ENCODE measurements around the gene PCNX1. TPM values are rescaled to one million over a fixed set of nuclear protein-coding genes. Genes with fewer than 3 reads are reported as not detected.

The PCNX1 gene
- total RNA-seq, 1 experiment from 2014 or later = 48.0 TPM

DNA sequence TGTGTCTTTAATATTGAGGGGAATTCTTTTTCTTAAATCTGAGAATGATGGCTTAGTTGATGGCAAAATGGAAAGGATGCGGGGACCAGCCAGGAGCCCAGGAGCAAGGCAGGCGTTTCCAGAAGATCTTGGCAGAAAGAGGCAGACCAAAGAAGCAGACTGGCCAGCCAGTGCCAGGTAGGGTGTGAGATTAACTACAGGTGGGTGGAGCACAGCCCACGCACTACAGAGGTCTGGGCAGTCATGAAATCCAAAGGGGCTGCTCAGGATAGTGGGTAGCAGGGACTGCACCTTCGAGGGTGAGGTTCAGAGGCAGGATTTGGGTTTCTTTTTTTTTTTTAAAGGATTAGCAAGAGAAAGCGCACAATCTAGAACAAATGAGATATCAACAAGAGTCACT, 17.7 kb upstream of the PCNX1 start:
- Histone ChIP-seq H3K79me2 (ENCODE audit: insufficient read depth, low read length) (no peaks in the 10 kb centered on the region), H4K8ac (replicated peaks; ENCODE audit: insufficient read length, low read depth, low read length) (no peak overlapping the region), H3K23ac (ENCODE audit: insufficient read length, low read depth, low read length) (no peak overlapping the region), H3T11ph (ENCODE audit: low read length) (no peak overlapping the region), H2BK15ac (ENCODE audit: low read depth, low read length) (no peak overlapping the region), H3K27me3 (ENCODE audit: insufficient read depth, low read length) (no peaks in the 10 kb centered on the region), H2BK120ac (ENCODE audit: low read depth, low read length, poor library complexity, severe bottlenecking) (no peak overlapping the region), H2AK5ac (ENCODE audit: insufficient read length, low read length) (no peak overlapping the region), H4K91ac (ENCODE audit: insufficient read length, low read depth, low read length) (no peak overlapping the region), H2AFZ (ENCODE audit: low read length) (no peak overlapping the region), H3K9ac (ENCODE audit: extremely low read depth, insufficient read length, low read length) (no peak overlapping the region), H3K4me2 (ENCODE audit: insufficient read depth, insufficient read length, low read length) (no peak overlapping the region), H3K4me1 (ENCODE audit: insufficient read depth, low read length) (no peaks in the 10 kb centered on the region), H3K18ac (ENCODE audit: insufficient read length, low read depth, low read length) (no peak overlapping the region), H3K27ac (ENCODE audit: insufficient read length, low read depth, low read length) (no peak overlapping the region), H2BK20ac (ENCODE audit: low read depth, low read length, poor library complexity, severe bottlenecking) (no peak overlapping the region), H3K79me1 (ENCODE audit: insufficient read depth, low read depth, low read length, poor library complexity, severe bottlenecking) (no peaks in the 10 kb centered on the region), H3K56ac (ENCODE audit: insufficient read length, low read depth, low read length) (no peak overlapping the region), H2BK5ac (ENCODE audit: insufficient read length, low read length) (no peak overlapping the region), H2BK12ac (ENCODE audit: insufficient read length, low read depth, low read length) (no peak overlapping the region), H3K9me3 (ENCODE audit: control insufficient read depth, low read depth, low read length) (no peaks in the 10 kb centered on the region), H3K14ac (ENCODE audit: insufficient read depth, low read length) (no peak overlapping the region), H3K23me2 (ENCODE audit: insufficient read length, low read depth, low read length, poor library complexity, severe bottlenecking) (no peaks in the 10 kb centered on the region), H4K5ac (ENCODE audit: insufficient read length, low read depth, low read length) (no peak overlapping the region), H4K20me1 (ENCODE audit: control insufficient read depth, insufficient read depth, insufficient read length) (no peaks in the 10 kb centered on the region), H3K4ac (ENCODE audit: low read depth, low read length) (no peak overlapping the region)
- H3K27ac Mint-ChIP-seq = no peak overlapping the region
- DNase-seq = no peak
- no peaks in the 10 kb centered on the region for H3K27me3 Mint-ChIP-seq (ENCODE audit: low read depth)
- no peaks in the 10 kb centered on the region for H3K9me3 Mint-ChIP-seq
- H3K4me1 Mint-ChIP-seq = peaks cover 27% of the 10 kb centered on the region in 2 experiments
- H3K4me3 Mint-ChIP-seq = no peak overlapping the region
- WGBS (ENCODE audit: extremely low coverage, insufficient read length, low lambda C conversion rate) = no CpG with 5 or more reads among the region's 5 CpGs
- H3K36me3 Mint-ChIP-seq (ENCODE audit: insufficient read depth in 1 of 3, low read depth in 3 of 3) = no peaks in the 10 kb centered on the region
- TF ChIP-seq, protein P1, sequence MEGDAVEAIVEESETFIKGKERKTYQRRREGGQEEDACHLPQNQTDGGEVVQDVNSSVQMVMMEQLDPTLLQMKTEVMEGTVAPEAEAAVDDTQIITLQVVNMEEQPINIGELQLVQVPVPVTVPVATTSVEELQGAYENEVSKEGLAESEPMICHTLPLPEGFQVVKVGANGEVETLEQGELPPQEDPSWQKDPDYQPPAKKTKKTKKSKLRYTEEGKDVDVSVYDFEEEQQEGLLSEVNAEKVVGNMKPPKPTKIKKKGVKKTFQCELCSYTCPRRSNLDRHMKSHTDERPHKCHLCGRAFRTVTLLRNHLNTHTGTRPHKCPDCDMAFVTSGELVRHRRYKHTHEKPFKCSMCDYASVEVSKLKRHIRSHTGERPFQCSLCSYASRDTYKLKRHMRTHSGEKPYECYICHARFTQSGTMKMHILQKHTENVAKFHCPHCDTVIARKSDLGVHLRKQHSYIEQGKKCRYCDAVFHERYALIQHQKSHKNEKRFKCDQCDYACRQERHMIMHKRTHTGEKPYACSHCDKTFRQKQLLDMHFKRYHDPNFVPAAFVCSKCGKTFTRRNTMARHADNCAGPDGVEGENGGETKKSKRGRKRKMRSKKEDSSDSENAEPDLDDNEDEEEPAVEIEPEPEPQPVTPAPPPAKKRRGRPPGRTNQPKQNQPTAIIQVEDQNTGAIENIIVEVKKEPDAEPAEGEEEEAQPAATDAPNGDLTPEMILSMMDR (conservative IDR thresholded peaks at IDR 0.05) = no peak

All from H9 (cell line).